Effector memory CD4-positive, alpha-beta T cell (primary cell): ENCODE data around the gene ROMO1.

Experiments used
- DNase-seq, 3 donors: peaks; one replicate each; pipeline ENCODE4 v3.0.0-alpha.2; 2020
- H3K27ac ChIP-seq: 2 replicates; pipeline ENCODE4 v1.7.0; 2013; ENCODE audit warnings: mild to moderate bottlenecking, low read length, moderate library complexity; ENCODE audit not compliant: insufficient read depth, poor library complexity, severe bottlenecking
- H3K27me3 ChIP-seq: replicated peaks from 2 replicates; pipeline ENCODE4 v1.7.0; 2013; ENCODE audit warnings: mild to moderate bottlenecking, low read length; ENCODE audit not compliant: insufficient read depth, control insufficient read depth, poor library complexity, severe bottlenecking
- H3K36me3 ChIP-seq: 2 replicates; pipeline ENCODE4 v1.7.0; 2013; ENCODE audit warnings: mild to moderate bottlenecking, low read length, moderate library complexity; ENCODE audit not compliant: control insufficient read depth, insufficient read depth
- H3K4me1 ChIP-seq: 2 replicates; pipeline ENCODE4 v1.7.0; 2013; ENCODE audit warnings: low read length, mild to moderate bottlenecking; ENCODE audit not compliant: control insufficient read depth, insufficient read depth, poor library complexity, severe bottlenecking
- H3K4me3 ChIP-seq: 2 replicates; pipeline ENCODE4 v1.7.0; 2013; ENCODE audit warnings: low read length, low read depth, mild to moderate bottlenecking; ENCODE audit not compliant: insufficient read depth, poor library complexity, severe bottlenecking
- H3K9me3 ChIP-seq: 2 replicates; pipeline ENCODE4 v1.7.0; 2013; ENCODE audit warnings: mild to moderate bottlenecking, low read length, moderate library complexity; ENCODE audit not compliant: control insufficient read depth

ROMO1 gene

DNA sequence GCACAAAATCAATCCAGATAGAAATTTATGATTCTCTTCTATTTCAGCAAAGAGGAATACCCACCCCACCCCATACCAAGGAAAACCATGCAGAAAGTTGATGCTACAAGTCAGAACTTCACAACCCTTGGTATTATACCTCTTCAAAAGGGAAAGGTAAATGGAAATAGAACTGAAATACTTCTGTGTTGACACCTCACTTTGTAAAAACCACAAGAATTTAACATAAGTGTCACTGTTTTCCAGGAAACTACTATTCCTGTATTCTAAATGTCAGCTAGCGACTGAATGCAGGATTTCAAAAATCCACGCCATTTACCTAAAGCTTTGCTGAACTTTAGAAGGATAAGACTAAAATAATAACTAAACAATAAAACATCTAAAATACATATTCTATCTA, 38.2 kb upstream of the ROMO1 start:
- H3K9me3 ChIP-seq: no peaks in the 10 kb centered on the region
- H3K4me1 ChIP-seq: peaks cover 49% of the 10 kb centered on the region
- no peaks in the 10 kb centered on the region for H3K36me3 ChIP-seq
- no peak overlapping the region for H3K4me3 ChIP-seq
- H3K27ac ChIP-seq: peak overlapping the region; percentile 97
- H3K27me3 ChIP-seq: no peaks in the 10 kb centered on the region
- DNase-seq: no peak

GRCh38 chr20:35661908-35662307, 37.3 kb upstream of the ROMO1 start:
- Histone ChIP-seq H3K4me3 (peak overlapping the region; percentile 8), H3K27me3 (no peaks in the 10 kb centered on the region), H3K4me1 (peaks cover 49% of the 10 kb centered on the region), H3K27ac (peak overlapping the region; percentile 97), H3K9me3 (no peaks in the 10 kb centered on the region), H3K36me3 (no peaks in the 10 kb centered on the region)
- no peak for DNase-seq

DNA sequence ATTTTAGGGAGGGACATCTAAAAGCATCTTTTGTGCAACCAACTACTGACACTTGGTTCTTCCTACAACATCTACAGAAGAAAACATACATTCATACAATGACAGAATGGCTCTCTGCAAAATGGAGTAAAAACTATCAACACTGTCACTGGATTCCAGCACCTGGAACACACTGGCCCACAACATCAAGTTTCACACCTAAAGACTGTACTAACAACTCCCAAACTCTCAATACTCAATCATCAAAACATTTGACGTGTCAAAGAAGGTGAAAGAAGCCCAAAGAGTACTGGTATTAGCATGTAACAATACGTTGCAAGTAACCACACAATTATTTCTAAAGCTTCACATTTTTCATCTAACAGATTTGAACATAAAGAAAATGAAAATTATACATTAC, 36.7 kb upstream of the ROMO1 start:
- Histone ChIP-seq H3K4me3 (peak overlapping the region; percentile 8), H3K27ac (peak overlapping the region; percentile 97), H3K4me1 (peaks cover 44% of the 10 kb centered on the region), H3K36me3 (no peaks in the 10 kb centered on the region), H3K27me3 (no peaks in the 10 kb centered on the region), H3K9me3 (no peaks in the 10 kb centered on the region)
- DNase-seq: no peak

DNA sequence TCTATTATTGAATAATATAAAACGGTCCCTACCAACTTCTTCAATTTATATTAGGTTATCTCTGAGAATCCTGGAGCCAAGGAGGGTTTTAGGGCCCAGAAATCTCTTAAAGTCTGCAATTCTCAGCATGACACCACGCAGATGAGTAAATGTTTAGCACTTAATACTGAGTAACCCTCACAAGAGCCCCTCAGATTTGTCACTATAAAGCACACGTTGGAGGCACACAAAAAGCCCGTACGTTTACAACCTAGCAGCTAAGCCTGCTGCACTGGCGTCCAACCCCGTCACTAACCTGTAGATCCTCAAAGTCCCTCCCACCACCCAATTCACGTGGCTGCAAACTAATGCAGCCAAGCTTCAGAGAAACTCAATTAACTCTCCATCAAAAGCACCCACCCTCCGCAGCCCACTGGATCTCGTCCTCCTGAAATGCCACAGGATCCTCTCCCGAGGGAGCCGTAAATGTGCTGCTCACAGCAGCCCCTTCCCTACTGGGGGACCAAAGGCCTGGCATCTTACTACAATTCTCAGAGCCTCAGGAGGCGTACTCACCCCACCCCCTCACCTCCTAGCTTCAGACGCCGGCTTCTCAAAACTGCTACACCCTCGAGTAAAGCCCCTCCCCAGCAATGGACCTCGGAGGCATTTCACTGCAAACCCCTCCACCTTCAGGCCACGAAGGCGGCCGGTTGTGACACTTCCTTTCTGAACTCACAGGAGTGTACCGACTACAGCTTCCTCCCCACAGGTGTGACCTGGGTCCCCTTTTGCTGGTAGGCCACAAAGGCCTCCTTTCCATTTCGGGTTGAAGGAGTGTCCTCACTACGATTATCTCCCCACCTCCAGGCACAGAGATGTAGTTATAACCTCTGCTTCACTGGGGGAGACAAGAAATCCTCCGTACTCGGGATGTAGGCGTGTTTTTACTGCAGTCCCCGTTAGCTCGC, 35.4 kb upstream of the ROMO1 start:
- Histone ChIP-seq H3K9me3 (no peaks in the 10 kb centered on the region), H3K36me3 (peaks cover 3% of the 10 kb centered on the region), H3K4me1 (peaks cover 35% of the 10 kb centered on the region), H3K27ac (peak overlapping the region; percentile 97), H3K27me3 (no peaks in the 10 kb centered on the region), H3K4me3 (peak overlapping the region; percentile 65)
- DNase-seq: peak; percentile 49 to 56 (median 55)

- peaks cover 29% of the 10 kb centered on the region for H3K4me1 ChIP-seq
- peak; percentile 85 to 89 (median 88) for DNase-seq
- peak within 1 kb of the TSS; percentile 65 for H3K4me3 ChIP-seq
- H3K27me3 ChIP-seq: no peaks in the 10 kb centered on the region
- peak within 1 kb of the TSS; percentile 97 for H3K27ac ChIP-seq
- H3K9me3 ChIP-seq: no peaks in the 10 kb centered on the region
- H3K36me3 ChIP-seq: peaks cover 10% of the 10 kb centered on the region
Measured at GRCh38 chr20:35664466-35665206, 34.6 kb upstream of the ROMO1 start, which contains the start of the genes CPNE1 and RBM12. TSS of gene CPNE1 (minus strand) at chr20:35664900. CDS start at chr20:35632923, 31,977 bp downstream. TSS of gene RBM12 (minus strand) at chr20:35664900. CDS start at chr20:35655322, 9,578 bp downstream.

- no peak for DNase-seq
- H3K27ac ChIP-seq: no peak overlapping the region
Measured at GRCh38 chr20:35665949-35666288, 33.3 kb upstream of the ROMO1 start.

GRCh38 chr20:35669221-35669620, 30.0 kb upstream of the ROMO1 start:
- H3K4me1 ChIP-seq: peaks cover 4% of the 10 kb centered on the region
- H3K4me3 ChIP-seq: no peak overlapping the region
- no peak overlapping the region for H3K27ac ChIP-seq
- peaks cover 46% of the 10 kb centered on the region for H3K36me3 ChIP-seq
- no peaks in the 10 kb centered on the region for H3K9me3 ChIP-seq
- no peak for DNase-seq
- H3K27me3 ChIP-seq: no peaks in the 10 kb centered on the region

More at GRCh38 chr20:35665949-35666288, 33.3 kb upstream of the ROMO1 start:
- peaks cover 23% of the 10 kb centered on the region for H3K4me1 ChIP-seq
- H3K9me3 ChIP-seq: no peaks in the 10 kb centered on the region
- peaks cover 22% of the 10 kb centered on the region for H3K36me3 ChIP-seq
- no peak overlapping the region for H3K4me3 ChIP-seq
- no peaks in the 10 kb centered on the region for H3K27me3 ChIP-seq

DNA sequence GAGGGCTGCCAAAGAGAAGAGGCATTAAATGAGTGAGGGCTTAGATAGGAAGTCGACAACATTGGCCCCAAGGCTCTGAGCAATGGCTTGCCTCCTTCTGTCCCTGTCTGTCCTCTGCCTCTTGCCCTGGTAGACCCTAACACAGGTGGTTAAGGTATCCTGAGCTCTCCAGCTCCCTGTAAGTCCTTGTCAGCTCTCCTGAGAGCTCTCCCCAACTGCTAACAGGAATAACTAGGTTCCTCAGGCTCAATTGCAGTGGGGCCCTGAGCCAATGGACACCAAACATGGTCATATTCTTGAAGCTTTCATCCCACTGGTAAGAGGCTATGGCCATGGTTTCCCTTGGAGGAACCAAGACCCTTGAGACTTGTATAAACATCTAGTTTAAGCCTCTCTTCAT, 29.5 kb upstream of the ROMO1 start:
- Histone ChIP-seq H3K27ac (no peak overlapping the region), H3K36me3 (peaks cover 50% of the 10 kb centered on the region), H3K4me1 (peaks cover under 1% of the 10 kb centered on the region), H3K4me3 (no peak overlapping the region), H3K27me3 (no peaks in the 10 kb centered on the region), H3K9me3 (no peaks in the 10 kb centered on the region)
- DNase-seq: no peak

- DNase-seq: no peak
- Histone ChIP-seq H3K27me3 (no peaks in the 10 kb centered on the region), H3K4me3 (no peak overlapping the region), H3K4me1 (no peaks in the 10 kb centered on the region), H3K36me3 (peaks cover 54% of the 10 kb centered on the region), H3K9me3 (no peaks in the 10 kb centered on the region), H3K27ac (no peak overlapping the region)
Measured at GRCh38 chr20:35673884-35674283, 25.3 kb upstream of the ROMO1 start.

- H3K27me3 ChIP-seq: no peaks in the 10 kb centered on the region
Measured at GRCh38 chr20:35674921-35675320, 24.3 kb upstream of the ROMO1 start.

More at GRCh38 chr20:35674921-35675320, 24.3 kb upstream of the ROMO1 start:
- Histone ChIP-seq H3K4me1 (no peaks in the 10 kb centered on the region), H3K27ac (no peak overlapping the region), H3K4me3 (no peak overlapping the region), H3K36me3 (peaks cover 55% of the 10 kb centered on the region), H3K9me3 (no peaks in the 10 kb centered on the region)
- DNase-seq: no peak
